GM06990 (cell line): ENCODE measurements around the gene HMCN2.

ENCODE experiments used
- DNase-seq: peaks from one replicate; pipeline ENCODE4 v3.0.0-alpha.2; 2011; ENCODE audit not compliant: insufficient read length; ENCODE audit errors: extremely low read depth
- H3K27me3 ChIP-seq: replicated peaks from 2 replicates; pipeline ENCODE4 v1.6.0; 2011; ENCODE audit warnings: low read length; ENCODE audit not compliant: control insufficient read depth, insufficient read depth
- H3K36me3 ChIP-seq: 2 replicates; pipeline ENCODE4 v1.5.1; 2011; ENCODE audit warnings: low read length; ENCODE audit not compliant: control insufficient read depth, insufficient read depth
- H3K4me3 ChIP-seq: replicated peaks from 2 replicates; pipeline ENCODE4 v1.5.1; 2011; ENCODE audit warnings: low read depth, mild to moderate bottlenecking, control low read depth, low read length
- TF ChIP-seq, protein P1 (sequence below): IDR thresholded peaks from 2 replicates; pipeline ENCODE4 v1.5.1; 2011; ENCODE audit warnings: low read length, control low read depth, mild to moderate bottlenecking, inconsistent platforms; ENCODE audit not compliant: insufficient read depth, poor library complexity, severe bottlenecking

Gene HMCN2

DNA sequence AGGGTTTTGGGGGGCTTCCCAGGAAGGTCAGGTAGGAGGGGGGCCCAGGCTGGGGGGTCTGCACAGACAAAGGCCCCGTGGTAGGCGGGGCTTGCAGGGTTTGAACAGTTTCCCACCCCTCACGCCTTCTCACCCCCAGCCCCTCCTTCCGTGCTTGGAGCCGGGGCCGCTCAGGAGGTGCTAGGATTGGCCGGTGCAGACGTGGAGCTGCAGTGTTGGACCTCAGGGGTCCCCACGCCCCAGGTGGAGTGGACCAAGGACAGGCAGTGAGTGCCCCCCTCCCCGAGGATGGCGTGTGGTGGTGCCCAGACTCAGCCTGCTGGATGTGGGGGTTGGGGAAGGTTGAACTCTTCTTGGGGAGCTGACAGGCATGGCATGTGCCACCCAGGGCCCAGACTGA lies 83.8 kb downstream of the HMCN2 start:
- Histone ChIP-seq H3K27me3 (no peaks in the 10 kb centered on the region), H3K36me3 (no peaks in the 10 kb centered on the region), H3K4me3 (no peak overlapping the region)
- TF ChIP-seq, protein P1, sequence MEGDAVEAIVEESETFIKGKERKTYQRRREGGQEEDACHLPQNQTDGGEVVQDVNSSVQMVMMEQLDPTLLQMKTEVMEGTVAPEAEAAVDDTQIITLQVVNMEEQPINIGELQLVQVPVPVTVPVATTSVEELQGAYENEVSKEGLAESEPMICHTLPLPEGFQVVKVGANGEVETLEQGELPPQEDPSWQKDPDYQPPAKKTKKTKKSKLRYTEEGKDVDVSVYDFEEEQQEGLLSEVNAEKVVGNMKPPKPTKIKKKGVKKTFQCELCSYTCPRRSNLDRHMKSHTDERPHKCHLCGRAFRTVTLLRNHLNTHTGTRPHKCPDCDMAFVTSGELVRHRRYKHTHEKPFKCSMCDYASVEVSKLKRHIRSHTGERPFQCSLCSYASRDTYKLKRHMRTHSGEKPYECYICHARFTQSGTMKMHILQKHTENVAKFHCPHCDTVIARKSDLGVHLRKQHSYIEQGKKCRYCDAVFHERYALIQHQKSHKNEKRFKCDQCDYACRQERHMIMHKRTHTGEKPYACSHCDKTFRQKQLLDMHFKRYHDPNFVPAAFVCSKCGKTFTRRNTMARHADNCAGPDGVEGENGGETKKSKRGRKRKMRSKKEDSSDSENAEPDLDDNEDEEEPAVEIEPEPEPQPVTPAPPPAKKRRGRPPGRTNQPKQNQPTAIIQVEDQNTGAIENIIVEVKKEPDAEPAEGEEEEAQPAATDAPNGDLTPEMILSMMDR: no peak
- DNase-seq: no peak

DNA sequence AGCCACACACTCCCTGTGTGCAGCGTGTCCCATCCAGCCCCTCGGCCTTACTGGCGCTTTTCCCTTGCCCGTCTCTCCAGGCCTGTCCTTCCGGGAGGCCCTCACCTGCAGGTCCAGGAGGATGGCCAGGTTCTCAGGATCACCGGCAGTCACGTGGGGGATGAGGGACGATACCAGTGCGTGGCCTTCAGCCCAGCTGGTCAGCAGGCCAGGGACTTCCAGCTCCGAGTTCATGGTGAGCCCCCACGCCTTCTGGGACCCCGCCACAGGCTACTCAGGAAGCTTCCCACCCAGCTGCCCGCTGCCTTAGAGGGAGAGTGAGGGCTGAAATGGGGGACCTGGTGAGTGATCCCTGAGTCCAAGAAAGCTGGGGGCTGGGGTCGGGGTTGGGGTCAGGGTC lies 85.8 kb downstream of the HMCN2 start:
- H3K27me3 ChIP-seq: no peaks in the 10 kb centered on the region
- DNase-seq: no peak
- H3K4me3 ChIP-seq: no peak overlapping the region
- TF ChIP-seq, protein P1: no peak
- H3K36me3 ChIP-seq: no peaks in the 10 kb centered on the region

DNA sequence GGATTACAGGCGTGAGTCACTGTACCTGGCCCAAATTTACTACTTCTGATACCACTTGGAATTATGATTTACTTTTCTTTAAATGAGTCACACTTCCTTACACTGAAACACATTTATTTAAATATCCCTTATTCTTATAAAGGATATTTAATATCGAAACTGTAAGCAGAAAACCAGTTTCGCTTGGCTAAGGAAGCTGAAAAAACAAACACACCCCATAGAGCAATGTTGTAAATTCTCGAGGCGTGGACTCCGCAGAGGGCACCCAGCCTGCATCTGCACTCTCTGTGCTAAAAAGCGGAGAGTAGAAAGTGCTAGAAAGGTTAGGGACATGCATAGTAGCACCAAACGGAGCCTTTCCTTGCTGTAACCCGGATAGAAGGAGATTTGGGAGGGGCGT lies 86.5 kb downstream of the HMCN2 start:
- no peak for DNase-seq
- TF ChIP-seq, protein P1: no peak
- no peak overlapping the region for H3K4me3 ChIP-seq
- no peaks in the 10 kb centered on the region for H3K27me3 ChIP-seq
- H3K36me3 ChIP-seq: no peaks in the 10 kb centered on the region

DNA sequence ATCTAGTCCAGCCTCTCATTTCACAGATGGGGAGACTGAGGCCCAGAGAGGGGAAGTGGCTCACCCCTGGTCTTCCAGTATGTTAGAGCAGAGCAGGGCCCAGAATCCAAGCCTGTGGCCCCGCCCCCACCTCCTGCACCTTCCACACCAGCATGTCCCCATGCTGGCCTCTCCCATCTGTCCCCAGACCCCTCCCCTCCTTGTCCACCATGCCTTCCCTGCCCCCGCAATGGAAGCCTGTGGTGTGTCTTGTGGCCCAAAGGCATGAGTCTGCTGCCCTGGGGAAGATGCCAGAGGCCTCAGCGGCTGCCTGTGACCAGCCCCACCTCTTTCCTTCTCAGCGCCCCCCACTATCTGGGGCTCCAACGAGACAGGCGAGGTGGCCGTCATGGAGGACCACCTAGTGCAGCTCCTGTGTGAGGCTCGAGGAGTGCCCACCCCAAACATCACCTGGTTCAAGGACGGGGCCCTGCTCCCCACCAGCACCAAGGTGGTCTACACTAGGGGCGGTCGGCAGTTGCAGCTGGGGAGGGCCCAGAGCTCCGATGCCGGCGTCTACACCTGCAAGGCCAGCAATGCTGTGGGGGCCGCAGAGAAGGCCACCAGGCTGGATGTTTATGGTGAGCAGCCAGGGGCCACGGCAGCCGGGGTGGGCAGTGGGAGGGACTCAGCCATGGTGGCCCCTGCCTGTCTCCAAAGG lies 87.2 kb downstream of the HMCN2 start:
- TF ChIP-seq, protein P1: no peak
- H3K4me3 ChIP-seq: no peak overlapping the region
- no peak for DNase-seq
- no peaks in the 10 kb centered on the region for H3K36me3 ChIP-seq
- H3K27me3 ChIP-seq: no peaks in the 10 kb centered on the region

DNA sequence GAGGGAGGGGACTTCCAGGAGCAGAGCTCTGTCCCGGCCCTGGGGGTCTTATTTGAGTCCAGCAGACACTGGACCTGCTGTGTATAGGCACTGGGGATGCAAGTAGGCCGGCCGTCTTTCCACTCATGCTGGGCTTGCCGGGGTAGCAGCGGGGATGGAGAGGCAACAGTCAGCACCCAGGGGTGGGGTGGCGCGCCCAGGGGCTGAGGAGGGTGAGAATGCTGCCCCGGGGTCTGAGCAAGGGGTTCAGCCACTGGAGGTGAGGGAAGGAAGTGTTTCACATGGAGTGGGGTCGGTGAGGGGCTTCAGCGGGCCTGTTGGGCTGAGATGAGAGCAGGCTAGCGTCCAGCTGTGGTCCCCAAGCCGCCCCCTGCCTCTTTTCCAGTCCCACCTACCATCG lies 88.8 kb downstream of the HMCN2 start:
- TF ChIP-seq, protein P1: no peak
- no peaks in the 10 kb centered on the region for H3K36me3 ChIP-seq
- DNase-seq: no peak
- H3K4me3 ChIP-seq: no peak overlapping the region
- no peaks in the 10 kb centered on the region for H3K27me3 ChIP-seq

DNA sequence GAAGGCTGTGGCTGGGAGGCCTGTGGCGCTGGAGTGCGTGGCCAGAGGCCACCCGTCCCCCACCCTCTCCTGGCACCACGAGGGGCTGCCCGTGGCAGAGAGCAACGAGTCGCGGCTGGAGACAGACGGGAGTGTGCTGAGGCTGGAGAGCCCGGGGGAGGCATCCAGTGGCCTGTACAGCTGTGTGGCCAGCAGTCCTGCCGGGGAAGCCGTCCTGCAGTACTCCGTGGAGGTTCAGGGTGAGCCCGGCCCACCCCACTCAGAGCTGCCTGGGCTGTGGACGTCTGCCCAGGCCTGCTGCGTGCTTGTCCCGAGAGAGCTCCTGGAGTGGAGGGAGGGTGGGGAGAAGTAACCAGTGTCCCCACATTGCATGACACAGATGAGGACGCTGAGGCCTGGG lies 89.2 kb downstream of the HMCN2 start:
- no peak for DNase-seq
- H3K36me3 ChIP-seq: no peaks in the 10 kb centered on the region
- TF ChIP-seq, protein P1: no peak
- no peak overlapping the region for H3K4me3 ChIP-seq
- no peaks in the 10 kb centered on the region for H3K27me3 ChIP-seq
